GM18867 (cell line): ENCODE data around the gene PKN2.
"Not testable (repeated sequence)": the region's sequence is repeated elsewhere in the genome, so short reads cannot be mapped to it uniquely, and the experiment has no call there.

Experiments
- ATAC-seq: cut with Tn5 transposase; IDR thresholded peaks from one replicate; pipeline ENCODE4 v1.9.1; 2021; ENCODE audit warnings: mild to moderate bottlenecking, moderate library complexity; ENCODE audit not compliant: unreplicated experiment

Gene PKN2

GRCh38 chr1:88784551-88784950 lies 100.5 kb downstream of the PKN2 start:
- peak; percentile 89 for ATAC-seq

GRCh38 chr1:88787023-88787903 lies 103.2 kb downstream of the PKN2 start:
- ATAC-seq = no peak

- ATAC-seq = no peak
These were observed 107.1 kb downstream of the PKN2 start for GRCh38 chr1:88791192-88791591.

GRCh38 chr1:88799491-88799890 lies 115.4 kb downstream of the PKN2 start:
- ATAC-seq = no peak

GRCh38 chr1:88800382-88801051 lies 116.4 kb downstream of the PKN2 start:
- ATAC-seq = no peak

- ATAC-seq = no peak
These were observed 117.6 kb downstream of the PKN2 start for GRCh38 chr1:88801575-88802208.

- ATAC-seq = no peak
These were observed 118.3 kb downstream of the PKN2 start for GRCh38 chr1:88802404-88802803.

GRCh38 chr1:88802950-88803349 lies 118.9 kb downstream of the PKN2 start:
- ATAC-seq = no peak

- no peak for ATAC-seq
These were observed 119.4 kb downstream of the PKN2 start for GRCh38 chr1:88803444-88803843.

GRCh38 chr1:88812366-88812765 lies 128.3 kb downstream of the PKN2 start:
- no peak for ATAC-seq

- no peak for ATAC-seq
These were observed 129.4 kb downstream of the PKN2 start for GRCh38 chr1:88813471-88813870.

- ATAC-seq = not testable (repeated sequence)
These were observed 135.6 kb downstream of the PKN2 start for GRCh38 chr1:88819642-88820041.

GRCh38 chr1:88825721-88826120 lies 141.6 kb downstream of the PKN2 start:
- ATAC-seq = no peak

GRCh38 chr1:88847643-88848042 lies 163.6 kb downstream of the PKN2 start:
- ATAC-seq = no peak

- no peak for ATAC-seq
These were observed 167.4 kb downstream of the PKN2 start for GRCh38 chr1:88851303-88852063.

GRCh38 chr1:88867743-88868521 lies 183.9 kb downstream of the PKN2 start:
- peak; percentile 33 for ATAC-seq

- not testable (repeated sequence) for ATAC-seq
These were observed 185.6 kb downstream of the PKN2 start for GRCh38 chr1:88869644-88870043.

GRCh38 chr1:88873737-88874349 lies 189.8 kb downstream of the PKN2 start:
- no peak for ATAC-seq

GRCh38 chr1:88875595-88875994 lies 191.5 kb downstream of the PKN2 start:
- no peak for ATAC-seq
